K562 (cell line): Measurements from ENCODE around the gene GPR33. TPM values are rescaled to one million over a fixed set of nuclear protein-coding genes. Genes with fewer than 3 reads are reported as not detected.
A peak's percentile ranks its signal among the peaks of the same experiment; 100 is the strongest.

Experiments used
- CBX2 ChIP-seq: fragments of 200-600 bp; sonication (generic); IDR thresholded peaks from one replicate; pipeline ENCODE4 v1.6.1; 2012; ENCODE audit warnings: mild to moderate bottlenecking, low read length, inconsistent platforms; ENCODE audit not compliant: insufficient read depth, poor library complexity, severe bottlenecking
- CREB1 ChIP-seq, 2 experiments: sonication (generic) in 1 of 2; formaldehyde crosslinking in 1 of 2; IDR thresholded peaks; 2 replicates each; pipeline versions ENCODE4 v1.6.1 to v1.8.0; 2012 to 2022; ENCODE audit warnings: inconsistent platforms in 1 of 2, mild to moderate bottlenecking in 1 of 2, missing genetic modification reagents in 1 of 2, moderate library complexity in 1 of 2
- FOXA3 ChIP-seq, 2 experiments: fragments of 450-650 bp in 1 of 2; sonication (generic) in 1 of 2; formaldehyde crosslinking; IDR thresholded peaks in 1 of 2; conservative IDR thresholded peaks in 1 of 2; 2 replicates each; pipeline versions ENCODE4 v1.4.0 to v1.8.0; 2020 to 2022; ENCODE audit warnings: mild to moderate bottlenecking in 2 of 2, missing genetic modification reagents in 1 of 2
- HDAC2 ChIP-seq: fragments of 450-650 bp; IDR thresholded peaks from 2 replicates; pipeline ENCODE4 v1.6.1; 2016; ENCODE audit warnings: mild to moderate bottlenecking
- HNRNPUL1 ChIP-seq: fragments of 200-400 bp; formaldehyde crosslinking; IDR thresholded peaks from 2 replicates; pipeline ENCODE4 v1.6.1; 2017; ENCODE audit warnings: low read length
- LCOR ChIP-seq: sonication (generic); formaldehyde crosslinking; IDR thresholded peaks from 2 replicates; pipeline ENCODE4 v1.8.0; 2022; ENCODE audit warnings: mild to moderate bottlenecking, missing genetic modification reagents
- MED1 ChIP-seq: sonication (generic); formaldehyde crosslinking; IDR thresholded peaks from 2 replicates; pipeline ENCODE4 v1.8.1; 2023; ENCODE audit warnings: missing genetic modification reagents, borderline replicate concordance
- MEF2D ChIP-seq: conservative IDR thresholded peaks from 2 replicates; pipeline ENCODE4 v1.6.1; 2016; ENCODE audit warnings: low read depth, missing genetic modification characterization, missing compliant biosample characterization
- MLLT1 ChIP-seq, 2 experiments: fragments of 450-650 bp; IDR thresholded peaks; 2 replicates each; pipeline ENCODE4 v1.6.1; 2016
- NFE2 ChIP-seq: IDR thresholded peaks from 2 replicates; pipeline ENCODE4 v1.6.1; 2014; ENCODE audit warnings: antibody characterized with exemption, low read depth
- NFIC ChIP-seq: fragments of 450-650 bp; IDR thresholded peaks from 2 replicates; pipeline ENCODE4 v1.6.1; 2017; ENCODE audit warnings: mild to moderate bottlenecking, inconsistent platforms
- NRF1 ChIP-seq, 2 experiments: fragments of 450-650 bp; IDR thresholded peaks in 1 of 2; conservative IDR thresholded peaks in 1 of 2; 2 replicates each; pipeline ENCODE4 v1.6.1; 2014; ENCODE audit warnings: mild to moderate bottlenecking in 2 of 2
- POLR3G ChIP-seq: IDR thresholded peaks from 2 replicates; pipeline ENCODE4 v1.6.1; 2011; ENCODE audit not compliant: insufficient read length, insufficient replicate concordance; ENCODE audit errors: extremely low read depth
- RBBP5 ChIP-seq: fragments of 200-600 bp; sonication (generic); IDR thresholded peaks from 2 replicates; pipeline ENCODE4 v1.6.1; 2012; ENCODE audit warnings: borderline replicate concordance, mild to moderate bottlenecking, low read length, control low read depth, inconsistent platforms; ENCODE audit not compliant: insufficient read depth, poor library complexity, severe bottlenecking
- RNF2 ChIP-seq: sonication (generic); IDR thresholded peaks from 2 replicates; pipeline ENCODE4 v1.6.1; 2016
- SAP30 ChIP-seq: fragments of 200-600 bp; sonication (generic); IDR thresholded peaks from 2 replicates; pipeline ENCODE4 v1.6.1; 2012; ENCODE audit warnings: borderline replicate concordance, low read depth, mild to moderate bottlenecking, moderate library complexity, low read length, control low read depth, inconsistent platforms; ENCODE audit not compliant: insufficient read depth, poor library complexity, severe bottlenecking
- SMAD4 ChIP-seq: fragments of 250-450 bp; sonication (Bioruptor Pico); conservative IDR thresholded peaks from 2 replicates; pipeline ENCODE4 v1.8.0; 2021; ENCODE audit warnings: inconsistent platforms, mild to moderate bottlenecking, moderate library complexity
- SRF ChIP-seq, 2 experiments: fragments of 250-450, 450-650 bp in 1 of 2; sonication (Bioruptor Pico) in 1 of 2; sonication (generic) in 1 of 2; formaldehyde crosslinking; IDR thresholded peaks; 2 replicates each; pipeline versions ENCODE4 v1.5.0 to v1.5.1; 2020 to 2022; ENCODE audit warnings: mild to moderate bottlenecking in 1 of 2, missing genetic modification reagents in 1 of 2
- TCF7L2 ChIP-seq: fragments of 150-350 bp; IDR thresholded peaks from 2 replicates; pipeline ENCODE4 v1.6.1; 2016; ENCODE audit warnings: low read depth, mild to moderate bottlenecking, low read length, moderate library complexity
- TEAD4 ChIP-seq, 2 experiments: sonication (generic) in 1 of 2; formaldehyde crosslinking in 1 of 2; IDR thresholded peaks; 2 replicates each; pipeline versions ENCODE4 v1.6.1 to v1.8.0; 2012 to 2022; ENCODE audit warnings: borderline replicate concordance in 1 of 2, inconsistent platforms in 1 of 2, low read length in 1 of 2, mild to moderate bottlenecking in 1 of 2, missing genetic modification reagents in 1 of 2
- TFAM ChIP-seq: fragments of 250-450 bp; sonication (Bioruptor Pico); conservative IDR thresholded peaks from 2 replicates; pipeline ENCODE4 v1.5.0; 2021; ENCODE audit warnings: mild to moderate bottlenecking, moderate library complexity
- YBX1 ChIP-seq: fragments of 450-650 bp; IDR thresholded peaks from 2 replicates; pipeline ENCODE4 v1.7.1; 2016; ENCODE audit warnings: mild to moderate bottlenecking
- ZNF274 ChIP-seq: IDR thresholded peaks from 2 replicates; pipeline ENCODE4 v1.6.1; 2011; ENCODE audit warnings: low read depth, mild to moderate bottlenecking, low read length, moderate library complexity, borderline replicate concordance
- ZSCAN29 ChIP-seq: fragments of 450-650 bp; IDR thresholded peaks from 2 replicates; pipeline ENCODE4 v1.6.1; 2017
- polyA plus RNA-seq, 8 experiments: library from polyadenylated mRNA; depleted of rRNA in 4 of 8; stranded (reverse) in 5 of 8; unstranded in 3 of 8; fragments of >200 nt; fragmentation: Nextera tagmentation in 2 of 8; fragmentation: Illumina TruSeq in 1 of 8; extraction: Ambion mirVana in 2 of 8; extraction: Trizol in 1 of 8; gene quantifications; 2 replicates each; pipeline versions ENCODE4 v1.2.1 to v1.2.3, GENCODE V29; 2011 to 2014; ENCODE audit warnings: inconsistent platforms in 1 of 8, missing spikeins in 1 of 8
- total RNA-seq, 7 experiments: library from RNA; depleted of rRNA in 6 of 7; stranded (reverse); fragments of >200 nt in 6 of 7; fragmentation: Illumina TruSeq in 2 of 7; extraction: Trizol in 2 of 7; gene quantifications; 2 replicates each; pipeline versions ENCODE4 v1.2.1 to v1.2.3, GENCODE V29; 2011 to 2021; ENCODE audit warnings: low replicate concordance in 1 of 7
- TF ChIP-seq, protein P1 (sequence below): sonication (generic); formaldehyde crosslinking; IDR thresholded peaks from 2 replicates; pipeline ENCODE4 v1.8.1; 2023; ENCODE audit warnings: mild to moderate bottlenecking, missing genetic modification reagents

GPR33 gene
- total and polyA plus RNA-seq, 9 of the 15 experiments (the other 6 are each of a cell fraction or from before 2014, with no cell fraction given), result not detected

DNA sequence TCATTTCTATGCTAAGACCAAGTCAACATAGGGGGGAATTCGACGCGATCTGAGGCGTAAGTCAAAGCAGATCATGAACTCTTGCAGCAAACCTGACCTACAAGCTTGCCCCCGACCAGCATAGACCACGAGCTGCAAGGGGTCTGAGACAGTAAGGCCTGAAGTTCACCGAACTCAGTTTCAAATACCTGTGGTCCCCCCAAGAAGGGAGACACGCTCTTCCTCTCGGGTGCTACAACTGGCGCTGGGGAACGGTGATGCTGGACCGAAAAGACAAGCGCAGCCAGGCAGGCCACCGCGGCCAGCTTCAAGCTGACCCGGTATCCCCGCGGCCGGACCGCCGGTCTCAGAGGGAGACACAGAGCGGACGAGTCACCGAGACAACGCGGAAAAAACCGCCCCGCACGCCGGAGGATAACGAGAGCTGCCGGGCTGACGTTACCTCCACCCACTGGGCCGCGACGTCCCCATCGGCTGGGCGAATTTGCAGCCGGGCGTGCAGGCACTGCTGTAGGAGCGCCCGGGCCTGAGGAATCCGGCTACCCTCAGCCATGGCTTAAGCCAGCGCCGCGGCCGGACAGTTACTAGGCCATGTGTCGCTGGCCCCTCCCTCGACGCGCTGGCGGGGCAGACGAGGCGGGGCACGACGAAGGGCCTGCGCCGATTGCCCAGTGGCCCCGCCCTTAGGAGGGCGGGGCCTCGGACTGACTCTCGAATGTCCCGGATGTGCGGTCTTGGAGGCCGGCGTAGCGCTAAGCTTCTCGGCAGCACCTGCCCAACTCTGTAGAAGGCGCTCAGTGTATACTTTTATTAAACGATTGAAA, 30.8 kb downstream of the GPR33 start, which contains the start of gene DTD2 (continued):
- TF ChIP-seq NRF1 (conservative IDR thresholded peaks at IDR 0.05 in 1 of 2, IDR thresholded peaks at IDR 0.05 in 1 of 2) (peak; percentile 88 to 89), POLR3G (no peak), LCOR (peak; percentile 73), SAP30 (peak; percentile 75), CREB1 (IDR thresholded peaks at IDR 0.05) (no peak), CREB1 (CRISPR knock-in tag; IDR thresholded peaks at IDR 0.05) (peak; percentile 73; the same call in 1 of the 2 replicates), CBX2 (no peak), HDAC2 (no peak; the same call in 1 of the 2 replicates), SMAD4 (CRISPR knock-in tag) (peak; percentile 57), NFIC (no peak), FOXA3 (CRISPR knock-in tag; conservative IDR thresholded peaks at IDR 0.05 in 1 of 2, IDR thresholded peaks at IDR 0.05 in 1 of 2) (peak in 1 of 2 experiments; percentile 53; a peak in 1 of 4 replicates), MLLT1 (IDR thresholded peaks at IDR 0.05) (peak in 1 of 2 experiments; percentile 36; a peak in 1 of 4 replicates), MEF2D (no peak), TCF7L2 (no peak), RNF2 (peak; percentile 41; the same call in 1 of the 2 replicates), TEAD4 (IDR thresholded peaks at IDR 0.05; ENCODE audit: low read length) (no peak), TEAD4 (CRISPR knock-in tag; IDR thresholded peaks at IDR 0.05; ENCODE audit: borderline replicate concordance) (no peak), MED1 (CRISPR knock-in tag) (no peak), ZNF274 (no peak), ZSCAN29 (0 out of 2 replicates have a peak, but pooled peaks have one; percentile 27), TFAM (CRISPR knock-in tag) (no peak), NFE2 (peak; percentile 16; the same call in 1 of the 2 replicates), RBBP5 (peak; percentile 84), HNRNPUL1 (no peak), SRF (CRISPR knock-in tag; IDR thresholded peaks at IDR 0.05) (peak in 1 of 2 experiments; percentile 60; a peak in 2 of 4 replicates), YBX1 (no peak)
- TF ChIP-seq, protein P1, sequence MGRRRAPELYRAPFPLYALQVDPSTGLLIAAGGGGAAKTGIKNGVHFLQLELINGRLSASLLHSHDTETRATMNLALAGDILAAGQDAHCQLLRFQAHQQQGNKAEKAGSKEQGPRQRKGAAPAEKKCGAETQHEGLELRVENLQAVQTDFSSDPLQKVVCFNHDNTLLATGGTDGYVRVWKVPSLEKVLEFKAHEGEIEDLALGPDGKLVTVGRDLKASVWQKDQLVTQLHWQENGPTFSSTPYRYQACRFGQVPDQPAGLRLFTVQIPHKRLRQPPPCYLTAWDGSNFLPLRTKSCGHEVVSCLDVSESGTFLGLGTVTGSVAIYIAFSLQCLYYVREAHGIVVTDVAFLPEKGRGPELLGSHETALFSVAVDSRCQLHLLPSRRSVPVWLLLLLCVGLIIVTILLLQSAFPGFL, result no peak
